Esophagus squamous epithelium (tissue), 4 donors: ENCODE data around the gene IFITM2.

Source experiments
- POLR2A ChIP-seq, 4 donors: fragments of 450-650 bp; IDR thresholded peaks; one replicate each; pipeline ENCODE4 v1.6.1; 2017; ENCODE audit warnings: antibody characterized with exemption in 4 of 4, mild to moderate bottlenecking in 4 of 4, moderate library complexity in 3 of 4
- TF ChIP-seq, protein P1 (sequence below), 6 experiments: fragments of 450-650 bp in 4 of 6; fragments of 200-600 bp in 2 of 6; sonication (generic) in 2 of 6; IDR thresholded peaks; one replicate each; pipeline ENCODE4 v1.5.1; 2016 to 2019; ENCODE audit warnings: antibody characterized with exemption in 6 of 6, mild to moderate bottlenecking in 4 of 6, moderate library complexity in 4 of 6

DNA sequence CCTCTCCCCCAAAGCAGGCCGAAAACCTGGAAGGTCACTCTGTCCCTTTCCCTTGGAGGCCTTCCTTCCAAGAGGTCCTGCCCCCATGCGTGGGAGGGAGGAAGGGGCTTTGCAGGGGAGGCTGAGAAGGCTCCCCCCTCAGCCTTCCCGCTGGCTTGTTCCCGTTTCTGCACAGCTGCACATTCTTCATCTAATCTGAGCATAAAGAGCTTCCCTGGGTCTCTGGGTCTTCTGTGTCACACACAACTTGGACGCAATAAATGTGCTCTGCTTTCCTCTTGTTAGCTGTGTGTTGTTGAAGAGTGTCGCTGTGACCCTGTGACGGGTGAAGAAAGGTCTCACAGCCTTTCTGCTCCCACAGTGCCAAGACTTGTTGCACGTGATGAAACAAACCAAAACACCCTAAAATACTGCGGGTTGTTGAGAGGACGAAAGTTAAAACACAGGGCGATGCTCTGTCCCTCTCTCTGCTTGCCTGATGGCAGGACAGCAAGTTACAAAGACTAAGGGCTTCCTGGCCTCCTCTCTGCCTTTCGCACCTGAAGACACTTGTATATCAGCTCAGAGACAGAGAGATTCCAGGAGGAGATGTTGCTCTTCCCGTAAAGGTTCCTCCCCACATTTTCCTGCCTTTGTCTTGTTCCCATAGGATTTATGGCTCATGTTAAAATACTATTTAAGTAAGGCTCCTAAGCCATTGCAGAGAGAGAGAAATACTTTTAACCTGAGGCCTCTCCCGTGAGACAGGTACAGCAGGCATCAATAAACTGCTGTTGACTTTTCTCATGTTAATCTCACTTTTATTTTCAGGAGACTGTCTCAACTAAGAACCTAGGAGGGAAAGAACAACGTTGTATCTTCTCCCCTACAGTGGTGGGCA is 28.4 kb downstream of the IFITM2 start:
- TF ChIP-seq, protein P1, sequence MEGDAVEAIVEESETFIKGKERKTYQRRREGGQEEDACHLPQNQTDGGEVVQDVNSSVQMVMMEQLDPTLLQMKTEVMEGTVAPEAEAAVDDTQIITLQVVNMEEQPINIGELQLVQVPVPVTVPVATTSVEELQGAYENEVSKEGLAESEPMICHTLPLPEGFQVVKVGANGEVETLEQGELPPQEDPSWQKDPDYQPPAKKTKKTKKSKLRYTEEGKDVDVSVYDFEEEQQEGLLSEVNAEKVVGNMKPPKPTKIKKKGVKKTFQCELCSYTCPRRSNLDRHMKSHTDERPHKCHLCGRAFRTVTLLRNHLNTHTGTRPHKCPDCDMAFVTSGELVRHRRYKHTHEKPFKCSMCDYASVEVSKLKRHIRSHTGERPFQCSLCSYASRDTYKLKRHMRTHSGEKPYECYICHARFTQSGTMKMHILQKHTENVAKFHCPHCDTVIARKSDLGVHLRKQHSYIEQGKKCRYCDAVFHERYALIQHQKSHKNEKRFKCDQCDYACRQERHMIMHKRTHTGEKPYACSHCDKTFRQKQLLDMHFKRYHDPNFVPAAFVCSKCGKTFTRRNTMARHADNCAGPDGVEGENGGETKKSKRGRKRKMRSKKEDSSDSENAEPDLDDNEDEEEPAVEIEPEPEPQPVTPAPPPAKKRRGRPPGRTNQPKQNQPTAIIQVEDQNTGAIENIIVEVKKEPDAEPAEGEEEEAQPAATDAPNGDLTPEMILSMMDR (IDR thresholded peaks at IDR 0.05), result no peak
- TF ChIP-seq POLR2A (IDR thresholded peaks at IDR 0.05), result no peak
